C4-2B (cell line): ENCODE measurements around the gene ETV5.

Experiments used
- ZFX ChIP-seq: fragments of 450-650 bp; IDR thresholded peaks from 2 replicates; pipeline ENCODE4 v1.6.1; 2017
- TF ChIP-seq, protein P1 (sequence below): fragments of 450-650 bp; conservative IDR thresholded peaks from 2 replicates; pipeline ENCODE4 v1.5.1; 2017; ENCODE audit warnings: mild to moderate bottlenecking

DNA sequence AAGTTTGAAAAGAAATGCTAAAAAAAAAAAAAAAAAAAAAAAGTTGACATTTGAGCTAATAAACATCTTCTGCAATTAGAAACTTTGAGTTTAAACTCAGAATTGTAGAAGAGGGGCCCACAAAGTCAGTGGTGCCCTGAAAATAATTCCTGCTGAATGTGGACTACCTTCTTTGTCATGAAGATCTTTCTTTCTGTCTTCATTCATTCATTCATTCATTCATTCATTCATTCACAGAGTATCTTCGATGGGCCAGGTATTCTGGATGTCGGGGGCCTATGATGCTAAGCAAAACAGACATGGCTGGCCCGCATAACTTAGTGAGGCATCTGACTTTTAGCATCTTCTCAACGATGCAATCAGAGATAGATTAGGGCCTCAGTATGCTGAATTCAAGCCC, 24.6 kb downstream of the ETV5 start:
- TF ChIP-seq, protein P1, sequence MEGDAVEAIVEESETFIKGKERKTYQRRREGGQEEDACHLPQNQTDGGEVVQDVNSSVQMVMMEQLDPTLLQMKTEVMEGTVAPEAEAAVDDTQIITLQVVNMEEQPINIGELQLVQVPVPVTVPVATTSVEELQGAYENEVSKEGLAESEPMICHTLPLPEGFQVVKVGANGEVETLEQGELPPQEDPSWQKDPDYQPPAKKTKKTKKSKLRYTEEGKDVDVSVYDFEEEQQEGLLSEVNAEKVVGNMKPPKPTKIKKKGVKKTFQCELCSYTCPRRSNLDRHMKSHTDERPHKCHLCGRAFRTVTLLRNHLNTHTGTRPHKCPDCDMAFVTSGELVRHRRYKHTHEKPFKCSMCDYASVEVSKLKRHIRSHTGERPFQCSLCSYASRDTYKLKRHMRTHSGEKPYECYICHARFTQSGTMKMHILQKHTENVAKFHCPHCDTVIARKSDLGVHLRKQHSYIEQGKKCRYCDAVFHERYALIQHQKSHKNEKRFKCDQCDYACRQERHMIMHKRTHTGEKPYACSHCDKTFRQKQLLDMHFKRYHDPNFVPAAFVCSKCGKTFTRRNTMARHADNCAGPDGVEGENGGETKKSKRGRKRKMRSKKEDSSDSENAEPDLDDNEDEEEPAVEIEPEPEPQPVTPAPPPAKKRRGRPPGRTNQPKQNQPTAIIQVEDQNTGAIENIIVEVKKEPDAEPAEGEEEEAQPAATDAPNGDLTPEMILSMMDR: no peak
- no peak for TF ChIP-seq ZFX
